HG02973 (cell line): ENCODE data around the gene CACNA1S.

Experiments
- ATAC-seq: cut with Tn5 transposase; IDR thresholded peaks from one replicate; pipeline ENCODE4 v1.9.1; 2021; ENCODE audit warnings: moderate library complexity; ENCODE audit not compliant: unreplicated experiment

The CACNA1S gene

GRCh38 chr1:201112173-201112731 is at the start of gene CACNA1S:
CACNA1S (minus strand) TSS chr1:201112426; CDS start chr1:201112339, 87 bp downstream.
- no peak for ATAC-seq

GRCh38 chr1:201157949-201158348 is 45.7 kb upstream of the CACNA1S start:
- no peak for ATAC-seq

- ATAC-seq: no peak
Measured at GRCh38 chr1:201156819-201157218, 44.6 kb upstream of the CACNA1S start.

- ATAC-seq: no peak
Measured at GRCh38 chr1:201156346-201156745, 44.1 kb upstream of the CACNA1S start.

GRCh38 chr1:201155354-201155753 is 43.1 kb upstream of the CACNA1S start:
- ATAC-seq: no peak

- peak; percentile 97 for ATAC-seq
Measured at GRCh38 chr1:201154389-201155165, 42.4 kb upstream of the CACNA1S start, which contains the start of gene TMEM9. TMEM9 (minus strand) TSS chr1:201154474; CDS start chr1:201153923, 551 bp downstream.

GRCh38 chr1:201153474-201154388 is 41.5 kb upstream of the CACNA1S start:
- ATAC-seq: peak; percentile 54

GRCh38 chr1:201149400-201149799 is 37.2 kb upstream of the CACNA1S start:
- ATAC-seq: no peak

- ATAC-seq: no peak
Measured at GRCh38 chr1:201147396-201148015, 35.3 kb upstream of the CACNA1S start.

- no peak for ATAC-seq
Measured at GRCh38 chr1:201146626-201147390, 34.6 kb upstream of the CACNA1S start.

- no peak for ATAC-seq
Measured at GRCh38 chr1:201145816-201146215, 33.6 kb upstream of the CACNA1S start.

GRCh38 chr1:201145132-201145531 is 32.9 kb upstream of the CACNA1S start:
- no peak for ATAC-seq

GRCh38 chr1:201144701-201145100 is 32.5 kb upstream of the CACNA1S start:
- ATAC-seq: no peak

- ATAC-seq: no peak
Measured at GRCh38 chr1:201143726-201144635, 31.8 kb upstream of the CACNA1S start.

- no peak for ATAC-seq
Measured at GRCh38 chr1:201142849-201143725, 30.9 kb upstream of the CACNA1S start.

- ATAC-seq: no peak
Measured at GRCh38 chr1:201142011-201142848, 30.0 kb upstream of the CACNA1S start.

GRCh38 chr1:201141418-201141817 is 29.2 kb upstream of the CACNA1S start:
- no peak for ATAC-seq
